HG03460 (cell line): ENCODE measurements around the gene PLCD1.
"Not testable (repeated sequence)": the region's sequence is repeated elsewhere in the genome, so short reads cannot be mapped to it uniquely, and the experiment has no call there.

Experiments used
- ATAC-seq: cut with Tn5 transposase; IDR thresholded peaks from one replicate; pipeline ENCODE4 v1.9.1; 2021; ENCODE audit not compliant: unreplicated experiment

Gene PLCD1

DNA sequence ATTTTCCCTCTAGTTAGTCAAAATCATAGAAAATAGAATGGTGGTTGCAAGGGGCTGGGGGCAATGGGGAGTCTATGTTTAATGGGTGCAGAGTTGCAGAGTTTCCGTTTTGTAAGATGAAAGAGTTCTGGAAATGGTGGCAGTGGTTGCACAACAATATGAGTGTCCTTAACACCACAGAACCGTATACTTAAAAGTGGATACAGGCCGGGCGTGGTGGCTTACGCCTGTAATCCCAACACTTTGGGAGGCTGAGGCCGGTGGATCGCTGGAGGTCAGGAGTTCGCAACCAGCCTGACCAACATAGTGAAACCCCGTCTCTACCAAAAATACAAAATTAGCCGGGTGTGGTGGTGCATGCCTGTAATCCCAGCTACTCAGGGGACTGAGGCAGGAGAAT, 41.1 kb downstream of the PLCD1 start:
- ATAC-seq, result not testable (repeated sequence)

- no peak for ATAC-seq
Measured at GRCh38 chr3:37987751-37988179, 41.7 kb downstream of the PLCD1 start.

DNA sequence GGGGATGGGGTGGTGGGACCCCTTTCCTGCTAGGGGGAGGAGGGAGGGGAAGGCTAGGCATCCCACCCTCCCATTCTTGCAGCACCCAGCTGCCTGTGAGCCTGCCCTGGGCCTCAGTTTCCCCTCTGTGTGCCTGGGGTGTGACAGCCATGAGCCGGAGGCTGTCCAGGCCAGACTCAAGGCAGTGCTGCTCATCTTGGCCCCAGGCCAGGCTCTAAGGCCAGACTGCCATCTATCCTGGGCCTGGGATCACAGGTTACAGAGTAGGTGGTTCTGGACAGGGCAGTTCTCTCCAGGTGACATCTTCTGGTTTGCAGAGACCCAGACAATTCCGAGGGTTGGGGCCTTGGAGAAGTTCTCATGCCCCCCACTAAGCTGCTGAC, 42.1 kb downstream of the PLCD1 start:
- no peak for ATAC-seq

GRCh38 chr3:37986479-37987314, 42.7 kb downstream of the PLCD1 start:
- ATAC-seq, result no peak

GRCh38 chr3:37985637-37986320, 43.7 kb downstream of the PLCD1 start:
- ATAC-seq, result no peak

- ATAC-seq, result no peak
Measured at GRCh38 chr3:37984596-37984995, 44.8 kb downstream of the PLCD1 start.

- no peak for ATAC-seq
Measured at GRCh38 chr3:37984051-37984450, 45.4 kb downstream of the PLCD1 start.

- ATAC-seq, result no peak
Measured at GRCh38 chr3:37982331-37982730, 47.1 kb downstream of the PLCD1 start.

GRCh38 chr3:37981348-37981664, 48.1 kb downstream of the PLCD1 start:
- no peak for ATAC-seq

DNA sequence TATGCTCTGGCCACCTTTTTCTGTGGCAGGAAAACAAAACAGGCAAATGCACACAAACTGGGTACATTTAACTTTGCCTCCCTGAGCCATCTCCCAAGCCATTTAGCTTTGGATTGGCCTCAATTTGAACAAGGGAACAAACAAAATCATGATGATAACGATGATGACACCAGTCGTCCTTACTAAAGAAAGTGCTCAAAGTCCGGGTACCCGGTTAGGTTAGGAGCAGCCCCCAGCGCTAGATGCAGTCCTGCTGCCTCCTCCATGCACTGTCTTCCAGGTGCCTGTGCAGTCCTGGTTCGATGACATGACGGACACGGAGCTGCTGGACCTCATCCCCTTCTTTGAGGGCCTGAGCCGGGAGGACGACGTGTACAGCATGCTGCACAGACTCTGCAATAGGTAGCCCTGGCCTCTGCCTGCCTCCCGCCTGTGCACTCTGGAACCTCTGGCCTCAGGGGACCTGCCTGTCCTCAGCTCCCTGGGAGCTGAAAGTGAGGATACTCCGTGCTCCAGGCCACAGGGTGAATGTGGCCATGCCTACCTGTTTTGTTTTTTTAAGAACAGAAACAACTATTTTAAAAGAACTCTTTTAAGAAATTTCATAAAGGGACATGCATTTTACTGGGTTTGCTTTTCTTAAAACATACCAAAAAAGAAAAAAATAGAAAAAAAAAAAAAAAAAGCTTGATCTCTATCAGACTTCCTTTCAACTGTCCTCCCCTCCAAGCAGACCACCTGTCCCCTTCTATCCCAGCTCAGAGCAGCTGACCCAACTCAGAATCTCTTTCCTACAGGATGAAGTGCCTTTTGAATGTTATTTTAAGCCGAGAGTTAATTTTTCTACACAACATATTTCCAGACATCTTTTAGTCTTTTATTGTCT, 48.7 kb downstream of the PLCD1 start:
- ATAC-seq, result no peak

DNA sequence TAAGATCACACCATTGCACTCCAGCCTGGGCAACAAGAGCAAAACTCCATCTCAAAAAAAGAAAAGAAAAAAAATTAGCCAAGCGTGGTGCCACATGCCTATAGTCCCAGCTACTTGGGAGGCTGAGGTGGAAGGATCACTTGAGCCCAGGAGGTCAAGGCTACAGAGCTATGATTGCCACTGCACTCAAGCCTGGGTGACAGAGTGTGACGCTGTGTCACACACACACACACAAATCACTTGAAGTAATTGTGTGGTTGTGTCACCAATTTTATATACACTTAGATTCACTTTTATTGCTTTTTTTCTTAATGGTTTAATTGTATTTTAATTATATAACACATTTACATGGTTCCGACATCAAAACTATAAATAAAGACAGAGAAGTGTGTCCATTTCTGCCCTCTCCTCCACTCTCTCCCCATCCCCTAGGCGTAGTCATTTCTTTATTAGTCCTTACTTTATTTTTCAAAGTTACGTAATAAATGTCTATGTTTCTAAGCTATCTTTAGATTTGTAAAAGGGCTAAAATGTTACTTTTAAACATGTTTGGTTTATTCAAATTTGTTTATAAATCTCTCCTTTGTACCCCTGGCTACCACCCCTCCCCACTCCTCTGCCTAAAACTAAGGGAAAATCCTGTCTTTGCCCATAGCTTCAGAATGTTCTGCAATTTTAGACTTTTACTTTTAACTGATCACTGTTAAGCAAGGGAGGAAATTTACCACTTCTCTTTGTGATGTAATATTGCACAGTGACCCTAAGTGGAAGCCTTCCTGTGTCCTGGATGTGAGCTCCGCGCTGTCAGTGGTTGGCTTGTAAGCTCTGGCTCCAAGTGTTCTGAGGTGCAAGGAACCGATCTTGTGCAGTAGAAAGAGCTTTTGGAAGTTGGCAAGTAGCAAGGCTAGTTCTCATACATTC, 49.6 kb downstream of the PLCD1 start:
- ATAC-seq, result no peak

DNA sequence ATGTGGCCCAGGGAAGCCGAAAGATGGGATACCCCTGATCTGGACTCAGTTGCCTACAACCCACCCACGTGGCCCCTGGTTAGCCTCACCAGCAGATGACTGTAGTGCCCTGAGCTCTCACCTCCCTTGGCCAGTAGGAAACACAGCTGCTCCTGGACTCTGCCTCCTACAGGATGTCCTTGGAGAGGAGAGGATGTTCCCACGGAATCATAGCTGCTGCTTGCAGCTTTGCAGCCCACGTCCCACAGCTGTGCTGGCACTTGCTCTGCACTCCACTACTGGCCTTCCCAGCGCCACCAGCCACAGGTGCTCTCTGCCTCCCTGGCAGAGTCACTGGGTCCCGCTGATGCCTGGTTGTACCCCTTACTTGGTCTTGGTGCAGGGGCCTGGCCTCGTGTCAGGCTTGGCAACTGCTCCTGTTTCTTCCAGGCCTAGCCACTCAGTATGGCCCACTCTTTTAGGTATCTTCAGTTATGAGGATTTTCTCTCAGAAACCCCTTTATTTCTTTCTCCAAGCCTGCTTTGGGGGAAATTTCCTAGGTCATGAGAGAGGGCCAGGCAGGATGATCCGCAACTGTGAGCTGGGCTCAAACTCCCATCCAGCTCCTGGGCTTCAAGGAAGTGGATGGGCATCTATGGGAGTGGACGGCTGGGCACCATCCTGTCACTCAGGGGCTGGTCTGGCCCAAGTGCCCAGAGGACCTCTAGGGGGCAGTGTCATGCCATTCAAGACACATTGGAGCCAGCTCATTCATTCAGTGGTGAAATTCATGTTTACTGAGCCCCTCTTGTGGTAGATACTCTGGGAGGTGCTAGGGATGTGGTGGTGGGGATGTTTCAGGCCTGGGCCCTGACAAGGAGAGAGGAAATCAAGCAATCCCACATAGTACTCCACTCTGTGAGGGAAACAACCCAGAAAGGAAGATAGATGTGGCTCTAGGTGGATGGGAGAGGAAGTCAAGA, 55.0 kb downstream of the PLCD1 start:
- peak; percentile 81 for ATAC-seq

GRCh38 chr3:37973246-37974054, 56.0 kb downstream of the PLCD1 start:
- no peak for ATAC-seq

- not testable (repeated sequence) for ATAC-seq
Measured at GRCh38 chr3:37972056-37972455, 57.4 kb downstream of the PLCD1 start.

- ATAC-seq, result no peak
Measured at GRCh38 chr3:37971467-37971866, 58.0 kb downstream of the PLCD1 start.

DNA sequence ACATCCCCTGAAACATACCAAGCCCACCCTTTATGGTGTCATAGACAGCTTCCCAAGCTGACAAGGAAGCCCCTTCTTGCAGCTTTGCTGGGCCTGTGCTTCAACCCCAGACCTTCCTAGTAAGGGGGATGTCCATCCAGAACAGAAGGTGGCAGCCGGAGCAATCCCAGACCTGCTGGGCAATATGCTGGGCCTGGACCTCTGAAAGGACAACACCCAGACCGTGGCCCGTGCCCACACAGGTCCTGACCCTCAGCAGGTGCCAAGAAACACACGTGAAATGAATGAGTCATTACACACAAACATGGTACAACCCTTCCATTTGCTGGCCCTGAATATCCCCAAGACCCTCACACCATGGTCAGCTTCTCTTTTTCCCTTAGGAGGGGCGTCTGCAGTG, 58.6 kb downstream of the PLCD1 start:
- no peak for ATAC-seq

DNA sequence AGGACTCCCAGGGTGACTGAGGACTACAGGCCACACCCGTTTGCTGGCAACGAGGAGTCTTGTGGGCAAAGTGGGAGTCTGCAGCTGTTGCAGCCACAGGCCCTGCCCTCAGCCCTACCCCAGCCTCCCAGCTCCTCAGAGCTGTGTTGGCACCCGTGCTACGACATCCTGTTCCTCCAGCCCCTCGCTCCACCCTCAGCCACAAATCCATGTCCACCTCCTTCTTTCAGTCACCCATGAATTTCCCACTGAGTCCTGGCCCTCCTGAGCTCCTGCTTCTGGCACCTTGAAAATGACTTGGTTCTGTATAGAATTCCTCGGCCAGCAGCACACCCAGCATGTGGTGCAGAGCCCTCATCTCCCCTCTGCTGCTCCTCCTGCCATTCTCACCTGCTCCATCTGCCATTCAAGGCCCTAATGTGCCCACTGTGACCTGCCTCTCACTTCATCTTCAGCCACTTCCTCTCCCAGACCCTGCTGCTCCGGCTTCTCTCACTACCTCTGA, 59.8 kb downstream of the PLCD1 start:
- ATAC-seq, result no peak

- no peak for ATAC-seq
Measured at GRCh38 chr3:37968813-37969595, 60.4 kb downstream of the PLCD1 start.
